Type B pancreatic cell (in vitro differentiated cells): ENCODE data around the gene XYLT1. TPM values are rescaled to one million over a fixed set of nuclear protein-coding genes. Genes with fewer than 3 reads are reported as not detected.

Source experiments
- DNase-seq: peaks from one replicate; pipeline ENCODE4 v3.0.0; 2021; ENCODE audit warnings: mixed read lengths; ENCODE audit not compliant: unreplicated experiment; ENCODE audit errors: extremely low spot score
- H3K27ac Mint-ChIP-seq: 2 replicates; pipeline ENCODE4 v1.8.0; 2021; ENCODE audit warnings: mild to moderate bottlenecking, mixed read lengths
- H3K27me3 Mint-ChIP-seq: 2 replicates; pipeline ENCODE4 v1.8.0; 2021; ENCODE audit warnings: mixed read lengths
- H3K36me3 Mint-ChIP-seq: 2 replicates; pipeline ENCODE4 v1.8.0; 2021; ENCODE audit warnings: mixed read lengths
- H3K4me1 Mint-ChIP-seq: one replicate; pipeline ENCODE4 v1.8.0; 2021; ENCODE audit warnings: mixed read lengths; ENCODE audit not compliant: unreplicated experiment
- H3K4me3 Mint-ChIP-seq: 2 replicates; pipeline ENCODE4 v1.8.0; 2021; ENCODE audit warnings: mild to moderate bottlenecking, mixed read lengths
- H3K9me3 Mint-ChIP-seq: 2 replicates; pipeline ENCODE4 v1.8.0; 2021; ENCODE audit warnings: mixed read lengths
- CTCF ChIP-seq: fragments of 200-600 bp; sonication (generic); conservative IDR thresholded peaks from 2 replicates; pipeline ENCODE4 v1.5.0; 2021; ENCODE audit warnings: antibody characterized with exemption, mild to moderate bottlenecking
- total RNA-seq: library from RNA; stranded (reverse); gene quantifications from 2 replicates; pipeline ENCODE4 v1.2.1, GENCODE V29; 2021; ENCODE audit warnings: low replicate concordance

The XYLT1 gene
- total RNA-seq, 1 donor from 2014 or later: 14.9 TPM

- Mint-ChIP-seq H3K36me3 (peaks cover 7% of the 10 kb centered on the region), H3K27me3 (no peaks in the 10 kb centered on the region), H3K4me3 (no peak overlapping the region), H3K4me1 (peaks cover 3% of the 10 kb centered on the region), H3K27ac (no peak overlapping the region), H3K9me3 (peaks cover 9% of the 10 kb centered on the region)
- no peak for TF ChIP-seq CTCF
- no peak for DNase-seq
Measured at GRCh38 chr16:17232487-17232886, 238.3 kb downstream of the XYLT1 start.

GRCh38 chr16:17231972-17232371, 238.8 kb downstream of the XYLT1 start:
- Mint-ChIP-seq H3K27me3 (no peaks in the 10 kb centered on the region), H3K4me3 (no peak overlapping the region), H3K9me3 (peaks cover 12% of the 10 kb centered on the region), H3K27ac (no peak overlapping the region), H3K36me3 (peaks cover 9% of the 10 kb centered on the region), H3K4me1 (peaks cover 8% of the 10 kb centered on the region)
- DNase-seq: no peak
- no peak for TF ChIP-seq CTCF

GRCh38 chr16:17230932-17231581, 239.7 kb downstream of the XYLT1 start:
- peaks cover 9% of the 10 kb centered on the region for H3K36me3 Mint-ChIP-seq
- no peak for TF ChIP-seq CTCF
- DNase-seq: no peak
- H3K4me3 Mint-ChIP-seq: no peak overlapping the region
- no peaks in the 10 kb centered on the region for H3K27me3 Mint-ChIP-seq
- H3K4me1 Mint-ChIP-seq: peaks cover 9% of the 10 kb centered on the region
- H3K27ac Mint-ChIP-seq: no peak overlapping the region
- H3K9me3 Mint-ChIP-seq: peaks cover 12% of the 10 kb centered on the region

DNA sequence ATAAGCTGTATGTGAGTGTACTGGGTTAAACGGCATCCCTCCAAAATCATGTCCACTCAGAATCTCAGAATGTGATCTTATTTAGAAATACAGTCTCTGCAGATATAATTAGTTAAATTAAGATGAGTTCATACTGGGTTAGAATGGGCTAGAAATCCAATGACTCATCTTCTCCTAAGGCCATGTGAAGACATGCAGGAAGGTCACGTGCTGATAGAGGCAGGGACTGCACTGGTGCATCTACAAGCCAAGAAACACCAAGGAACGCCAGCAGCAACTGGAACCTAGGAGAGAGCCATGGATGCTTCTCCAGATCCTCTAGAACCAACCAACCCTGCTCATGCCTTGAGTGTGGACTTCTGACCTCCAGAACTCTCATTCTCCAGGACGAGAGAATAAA, 241.0 kb downstream of the XYLT1 start:
- Mint-ChIP-seq H3K4me3 (no peak overlapping the region), H3K4me1 (peaks cover 15% of the 10 kb centered on the region), H3K27ac (no peak overlapping the region), H3K27me3 (no peaks in the 10 kb centered on the region), H3K9me3 (peaks cover 12% of the 10 kb centered on the region), H3K36me3 (peaks cover 9% of the 10 kb centered on the region)
- no peak for DNase-seq
- TF ChIP-seq CTCF: no peak

DNA sequence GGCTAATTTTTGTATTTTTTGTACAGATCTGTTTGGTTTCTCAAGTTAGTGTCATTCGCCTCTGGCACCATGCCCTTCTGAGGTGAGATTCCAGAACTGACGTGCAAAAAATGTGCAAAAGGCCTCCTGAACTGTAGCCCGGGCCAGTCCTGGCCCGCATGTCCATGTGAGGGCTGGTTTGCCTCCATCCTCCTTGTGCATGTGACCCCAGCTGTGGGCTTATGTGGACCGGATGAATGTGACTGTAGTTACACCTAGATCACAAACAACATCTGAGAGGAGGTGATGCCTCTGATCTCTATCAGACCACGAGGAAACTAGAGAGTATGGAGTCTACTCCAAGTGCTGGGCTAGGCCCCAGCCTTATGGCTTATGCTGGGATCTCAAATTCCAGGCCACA, 241.6 kb downstream of the XYLT1 start:
- Mint-ChIP-seq H3K36me3 (peaks cover 9% of the 10 kb centered on the region), H3K9me3 (peaks cover 12% of the 10 kb centered on the region), H3K4me3 (no peak overlapping the region), H3K27me3 (no peaks in the 10 kb centered on the region), H3K4me1 (peaks cover 15% of the 10 kb centered on the region), H3K27ac (no peak overlapping the region)
- no peak for TF ChIP-seq CTCF
- DNase-seq: no peak

DNA sequence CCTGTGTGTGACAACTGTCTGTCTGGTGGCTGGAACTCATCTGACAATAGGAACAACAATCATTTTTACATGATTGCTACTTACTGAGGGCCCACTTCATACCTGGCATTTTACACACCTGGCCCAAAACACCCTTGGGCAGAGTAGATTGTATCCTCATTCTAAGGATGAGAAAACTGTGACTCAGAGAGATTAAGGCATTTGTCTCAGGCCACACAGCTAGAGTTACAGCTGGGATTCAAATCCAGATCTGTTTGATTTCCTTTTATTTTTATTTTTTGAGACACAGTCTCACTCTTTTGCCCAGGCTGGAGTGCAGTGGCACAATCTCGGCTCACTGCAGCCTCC, 242.1 kb downstream of the XYLT1 start:
- Mint-ChIP-seq H3K9me3 (peaks cover 12% of the 10 kb centered on the region), H3K4me1 (peaks cover 15% of the 10 kb centered on the region), H3K27ac (no peak overlapping the region), H3K27me3 (no peaks in the 10 kb centered on the region), H3K4me3 (no peak overlapping the region), H3K36me3 (peaks cover 9% of the 10 kb centered on the region)
- no peak for DNase-seq
- TF ChIP-seq CTCF: no peak
